GM12878 (cell line): ENCODE data around the gene NOTCH3. TPM values are rescaled to one million over a fixed set of nuclear protein-coding genes. Genes with fewer than 3 reads are reported as not detected.

ENCODE experiments used
- ATAC-seq: fragments of 200-7000 bp; cut with Tn5 transposase; 3 replicates; pipeline ENCODE4 v1.9.1; 2020; ENCODE audit warnings: mild to moderate bottlenecking, moderate library complexity
- BruUV-seq: library from RNA; stranded (reverse); fragments of 400-500 nt; replicated peaks from 2 replicates; lab custom pipeline; 2021; lab: Mats Ljungman, UMichigan
- CTCF ChIA-PET: fragments of 300-600 bp; sonication (Branson Sonifier 250); formaldehyde crosslinking; extraction: SDS; loops from one replicate; lab custom pipeline; 2021; ENCODE audit warnings: inconsistent platforms; lab: Yijun Ruan, JAX
- POLR2A ChIA-PET: fragments of 350-600 bp; formaldehyde crosslinking; extraction: SDS; loops from one replicate; lab custom pipeline; 2021; ENCODE audit warnings: inconsistent platforms; lab: Charles Lee
- RAD21 ChIA-PET: fragments of 300-600 bp; sonication (Branson Sonifier 250); formaldehyde crosslinking; loops from one replicate; lab custom pipeline; 2023; ENCODE audit warnings: antibody characterized with exemption; ENCODE audit not compliant: unreplicated experiment; lab: Charles Lee
- SMC1A ChIA-PET: fragments of 300-600 bp; sonication (Branson Sonifier 250); formaldehyde crosslinking; loops from one replicate; lab custom pipeline; 2023; ENCODE audit not compliant: unreplicated experiment, uncharacterized antibody; lab: Charles Lee
- DNase-seq: peaks from one replicate; pipeline ENCODE4 v3.0.0-alpha.2; 2011; ENCODE audit warnings: low read depth, low spot score
- FAIRE-seq: peaks from 3 replicates; lab custom pipeline; 2011; peaks lifted over from hg19 to GRCh38; lab: Jason Lieb, UNC
- H2AFZ ChIP-seq: 2 replicates; pipeline ENCODE4 v1.6.0; 2011; ENCODE audit warnings: low read depth, low read length, control low read depth; ENCODE audit not compliant: control insufficient read depth
- H3K27ac ChIP-seq: 2 replicates; pipeline ENCODE4 v1.5.1; 2011; ENCODE audit warnings: control low read depth; ENCODE audit not compliant: control insufficient read depth, insufficient read depth
- H3K27me3 ChIP-seq, 2 experiments: replicated peaks in 1 of 2; 2 replicates each; pipeline versions ENCODE4 v1.6.0 to v1.6.1; 2011; ENCODE audit warnings: low read length in 1 of 2; ENCODE audit not compliant: control insufficient read depth in 2 of 2, insufficient read depth in 2 of 2
- H3K36me3 ChIP-seq, 2 experiments: 2 replicates each; pipeline ENCODE4 v1.5.1; 2011; ENCODE audit warnings: low read length in 1 of 2; ENCODE audit not compliant: control insufficient read depth in 2 of 2, insufficient read depth in 2 of 2
- H3K4me1 ChIP-seq: 2 replicates; pipeline ENCODE4 v1.6.1; 2011; ENCODE audit warnings: mild to moderate bottlenecking, low read length, moderate library complexity, mixed read lengths; ENCODE audit not compliant: control insufficient read depth, insufficient read depth
- H3K4me2 ChIP-seq: 2 replicates; pipeline ENCODE4 v1.6.0; 2011; ENCODE audit warnings: control low read depth; ENCODE audit not compliant: control insufficient read depth, insufficient read depth
- H3K4me3 ChIP-seq: fragments of 200-600 bp; sonication (generic); 2 replicates; pipeline ENCODE4 v1.5.1; 2016
- H3K79me2 ChIP-seq: 2 replicates; pipeline ENCODE4 v1.6.0; 2011; ENCODE audit warnings: low read length; ENCODE audit not compliant: control insufficient read depth, insufficient read depth
- H3K9ac ChIP-seq: 2 replicates; pipeline ENCODE4 v1.8.0; 2011; ENCODE audit warnings: low read length, control low read depth, mixed read lengths; ENCODE audit not compliant: control insufficient read depth, insufficient read depth
- H3K9me3 ChIP-seq: replicated peaks from 3 replicates; pipeline ENCODE4 v1.5.1; 2011; ENCODE audit warnings: mild to moderate bottlenecking, low read length; ENCODE audit not compliant: control insufficient read depth, insufficient read depth
- H4K20me1 ChIP-seq: 2 replicates; pipeline ENCODE4 v1.6.0; 2011; ENCODE audit not compliant: control insufficient read depth, insufficient read depth
- CHD4 ChIP-seq: fragments of 200-600 bp; sonication (generic); IDR thresholded peaks from 2 replicates; pipeline ENCODE4 v1.6.1; 2016; ENCODE audit warnings: mild to moderate bottlenecking
- DPF2 ChIP-seq: fragments of 450-650 bp; IDR thresholded peaks from 2 replicates; pipeline ENCODE4 v1.6.1; 2017; ENCODE audit warnings: mild to moderate bottlenecking
- FOXK2 ChIP-seq: fragments of 450-650 bp; IDR thresholded peaks from 2 replicates; pipeline ENCODE4 v1.6.1; 2017; ENCODE audit warnings: mild to moderate bottlenecking, moderate library complexity
- MTA2 ChIP-seq: fragments of 450-650 bp; IDR thresholded peaks from 2 replicates; pipeline ENCODE4 v1.6.1; 2016; ENCODE audit warnings: low read depth, mild to moderate bottlenecking, moderate library complexity
- ZNF622 ChIP-seq: fragments of 450-650 bp; IDR thresholded peaks from 2 replicates; pipeline ENCODE4 v1.6.1; 2017; ENCODE audit warnings: mild to moderate bottlenecking, inconsistent platforms
- WGBS: methylation state at CpG from one replicate; pipeline ENCODE4 v1.1.6; 2016; ENCODE audit warnings: low lambda C conversion rate; ENCODE audit not compliant: insufficient replicate concordance, insufficient coverage; ENCODE audit errors: missing lambda C conversion rate; 5-methylcytosine and 5-hydroxymethylcytosine counted together
- in situ Hi-C: fragments of 300-500 bp; cut with MboI; formaldehyde crosslinking; loops from 9 replicates; pipeline ENCODE4 v1.14.3; 2018; ENCODE audit warnings: mixed read lengths
- intact Hi-C: fragments of 100-400 bp; cut with micrococcal nuclease; formaldehyde crosslinking; loops from one replicate; pipeline ENCODE4 v1.14.2; 2022; ENCODE audit not compliant: unreplicated experiment
- polyA plus RNA-seq, 11 experiments: library from polyadenylated mRNA; depleted of rRNA in 4 of 11; unstranded in 6 of 11; stranded (reverse) in 5 of 11; fragments of >200 nt; fragmentation: Nextera tagmentation in 4 of 11; fragmentation: Illumina TruSeq in 1 of 11; extraction: Ambion mirVana in 4 of 11; extraction: Trizol in 1 of 11; gene quantifications; 1 replicate in 1 of 11; 2 replicates in 10 of 11; pipeline versions ENCODE4 v1.2.1 to v1.2.3, GENCODE V29; 2011 to 2016; ENCODE audit warnings: inconsistent platforms in 2 of 11, missing spikeins in 2 of 11, low read depth in 1 of 11
- total RNA-seq, 4 experiments: library from RNA; depleted of rRNA in 3 of 4; stranded (reverse); fragments of >200 nt in 3 of 4; fragmentation: Illumina TruSeq in 1 of 4; extraction: Trizol in 1 of 4; gene quantifications; 2 replicates each; pipeline versions ENCODE4 v1.2.1 to v1.2.3, GENCODE V29; 2013 to 2021
- TF ChIP-seq, protein P1 (sequence below): fragments of 450-650 bp; IDR thresholded peaks from 2 replicates; pipeline ENCODE4 v1.6.1; 2017; ENCODE audit warnings: mild to moderate bottlenecking, low read depth, inconsistent platforms; ENCODE audit not compliant: poor library complexity, severe bottlenecking
- TF ChIP-seq, protein P2 (sequence below): fragments of 450-650 bp; IDR thresholded peaks from 2 replicates; pipeline ENCODE4 v1.6.1; 2017; ENCODE audit warnings: borderline replicate concordance

The NOTCH3 gene
- total and polyA plus RNA-seq, 10 of the 15 experiments (the other 5 are each of a cell fraction or from before 2014, with no cell fraction given): 0.01 to 0.42 (median 0.10) TPM; not detected in 5

DNA sequence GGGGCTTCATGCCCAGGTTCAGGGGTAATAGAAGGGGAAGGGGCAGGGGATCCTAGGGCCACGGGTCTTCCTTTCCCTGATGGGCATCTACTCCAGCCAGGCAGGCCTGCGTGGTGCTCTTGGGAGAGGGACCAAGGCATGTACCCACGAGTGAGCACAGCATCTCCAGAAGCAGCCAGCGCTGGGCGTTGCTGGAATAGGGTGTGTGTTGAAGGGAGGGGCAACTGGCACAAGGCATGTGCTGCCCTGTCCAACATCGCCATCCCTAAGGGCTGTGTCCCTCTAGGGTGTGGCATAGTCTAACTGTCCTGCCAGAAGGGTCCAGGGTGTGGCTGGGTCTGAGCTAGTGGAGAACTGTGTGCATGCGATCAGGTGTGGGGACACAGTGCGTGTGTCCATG, 2.9 kb downstream of the NOTCH3 start (continued):
- TF ChIP-seq, protein P1, sequence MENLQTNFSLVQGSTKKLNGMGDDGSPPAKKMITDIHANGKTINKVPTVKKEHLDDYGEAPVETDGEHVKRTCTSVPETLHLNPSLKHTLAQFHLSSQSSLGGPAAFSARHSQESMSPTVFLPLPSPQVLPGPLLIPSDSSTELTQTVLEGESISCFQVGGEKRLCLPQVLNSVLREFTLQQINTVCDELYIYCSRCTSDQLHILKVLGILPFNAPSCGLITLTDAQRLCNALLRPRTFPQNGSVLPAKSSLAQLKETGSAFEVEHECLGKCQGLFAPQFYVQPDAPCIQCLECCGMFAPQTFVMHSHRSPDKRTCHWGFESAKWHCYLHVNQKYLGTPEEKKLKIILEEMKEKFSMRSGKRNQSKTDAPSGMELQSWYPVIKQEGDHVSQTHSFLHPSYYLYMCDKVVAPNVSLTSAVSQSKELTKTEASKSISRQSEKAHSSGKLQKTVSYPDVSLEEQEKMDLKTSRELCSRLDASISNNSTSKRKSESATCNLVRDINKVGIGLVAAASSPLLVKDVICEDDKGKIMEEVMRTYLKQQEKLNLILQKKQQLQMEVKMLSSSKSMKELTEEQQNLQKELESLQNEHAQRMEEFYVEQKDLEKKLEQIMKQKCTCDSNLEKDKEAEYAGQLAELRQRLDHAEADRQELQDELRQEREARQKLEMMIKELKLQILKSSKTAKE: no peak

DNA sequence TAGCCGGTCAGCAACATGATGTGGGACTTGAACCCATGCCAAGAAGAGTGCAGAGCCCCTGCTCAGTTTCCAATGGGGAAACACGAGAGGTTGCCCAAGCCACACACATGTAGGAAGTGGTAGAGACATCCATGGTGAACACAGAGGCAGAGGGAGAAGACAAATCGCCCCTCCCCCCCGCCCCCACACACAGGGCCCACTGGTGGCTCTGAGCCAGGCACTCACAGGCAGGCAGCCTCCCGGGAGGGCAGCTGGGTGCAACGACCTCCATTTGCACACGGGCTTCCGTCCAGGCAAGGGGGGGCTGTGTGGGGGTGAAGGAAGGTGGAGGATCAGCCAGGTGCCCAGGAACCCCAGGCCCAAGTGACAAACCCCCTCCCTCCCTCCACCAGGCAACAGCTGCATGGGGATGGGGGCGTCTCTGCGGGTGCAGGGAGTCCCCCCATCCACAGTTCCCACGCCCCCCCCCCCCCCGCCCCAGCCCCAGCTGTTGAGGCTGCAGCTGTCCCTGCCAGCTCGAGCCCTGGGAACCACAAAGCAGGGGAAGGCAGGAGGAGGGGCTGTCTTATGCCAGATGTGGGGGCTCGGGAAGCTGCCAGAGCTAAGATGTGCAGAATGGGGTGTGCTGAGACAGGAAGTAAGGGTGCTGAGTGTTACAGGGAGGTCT, 3.4 kb downstream of the NOTCH3 start:
- Histone ChIP-seq H3K9ac (no peak overlapping the region), H3K4me2 (no peak overlapping the region)

More for the DNA sequence above, 3.4 kb downstream of the NOTCH3 start:
- Histone ChIP-seq H3K27me3 (peaks cover 0 to 2% of the 10 kb centered on the region in 2 experiments; a peak in 2 of 4 replicates), H2AFZ (no peak overlapping the region), H3K9me3 (no peaks in the 10 kb centered on the region)
- CTCF ChIA-PET: no interaction called here
- under 1% methylated on average over 8 of the region's 14 CpGs for WGBS
- TF ChIP-seq DPF2 (no peak), CHD4 (no peak), MTA2 (no peak), FOXK2 (no peak), ZNF622 (no peak)
- TF ChIP-seq, protein P2, sequence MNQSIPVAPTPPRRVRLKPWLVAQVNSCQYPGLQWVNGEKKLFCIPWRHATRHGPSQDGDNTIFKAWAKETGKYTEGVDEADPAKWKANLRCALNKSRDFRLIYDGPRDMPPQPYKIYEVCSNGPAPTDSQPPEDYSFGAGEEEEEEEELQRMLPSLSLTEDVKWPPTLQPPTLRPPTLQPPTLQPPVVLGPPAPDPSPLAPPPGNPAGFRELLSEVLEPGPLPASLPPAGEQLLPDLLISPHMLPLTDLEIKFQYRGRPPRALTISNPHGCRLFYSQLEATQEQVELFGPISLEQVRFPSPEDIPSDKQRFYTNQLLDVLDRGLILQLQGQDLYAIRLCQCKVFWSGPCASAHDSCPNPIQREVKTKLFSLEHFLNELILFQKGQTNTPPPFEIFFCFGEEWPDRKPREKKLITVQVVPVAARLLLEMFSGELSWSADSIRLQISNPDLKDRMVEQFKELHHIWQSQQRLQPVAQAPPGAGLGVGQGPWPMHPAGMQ: no peak
- TF ChIP-seq, all 136 proteins: peak for 0
- no peaks in the 10 kb centered on the region for H3K4me1 ChIP-seq
- no peak for FAIRE-seq
- H3K79me2 ChIP-seq: no peaks in the 10 kb centered on the region
- H4K20me1 ChIP-seq: no peaks in the 10 kb centered on the region
- no peak overlapping the region for H3K27ac ChIP-seq
- no peak for DNase-seq
- H3K4me3 ChIP-seq: no peak overlapping the region
- no TSS peak for BruUV-seq
- in situ Hi-C loops: no loop called here
- intact Hi-C loops: no loop called here
- ChIA-PET SMC1A (no interaction called here), POLR2A (no interaction called here), RAD21 (no interaction called here)
- no peaks in the 10 kb centered on the region for H3K36me3 ChIP-seq
- ATAC-seq: no peak
